HEK293 (cell line): Measurements from ENCODE around the gene SFTPA1.

Source experiments
- CTCF ChIA-PET: fragments of 350-600 bp; formaldehyde crosslinking; extraction: SDS; loops from one replicate; lab custom pipeline; 2021; ENCODE audit warnings: antibody characterized with exemption; lab: Yijun Ruan, JAX
- POLR2A ChIA-PET: fragments of 300-600 bp; formaldehyde crosslinking; extraction: SDS; loops from one replicate; lab custom pipeline; 2020; ENCODE audit warnings: antibody characterized with exemption, inconsistent platforms; lab: Yijun Ruan, JAX
- H3K27ac ChIP-seq: fragments of 200-500 bp; sonication (Bioruptor generic); 2 replicates; pipeline ENCODE4 v1.5.1; 2014; ENCODE audit warnings: low read depth, low read length, control low read depth, inconsistent platforms; ENCODE audit errors: extremely low read depth
- H3K36me3 ChIP-seq, 2 experiments: fragments of 200-500 bp in 1 of 2; sonication (Bioruptor generic) in 1 of 2; 1 replicate in 1 of 2; 2 replicates in 1 of 2; pipeline ENCODE4 v1.5.1; 2014 to 2017; ENCODE audit warnings: inconsistent platforms in 2 of 2, low read length in 2 of 2; ENCODE audit not compliant: control insufficient read depth in 2 of 2, insufficient read depth in 1 of 2
- H3K4me1 ChIP-seq: fragments of 200-500 bp; sonication (Bioruptor generic); 2 replicates; pipeline ENCODE4 v1.5.1; 2014; ENCODE audit warnings: mild to moderate bottlenecking, low read length, inconsistent platforms; ENCODE audit not compliant: control insufficient read depth, insufficient read depth
- H3K4me3 ChIP-seq: 2 replicates; pipeline ENCODE4 v1.5.1; 2011; ENCODE audit warnings: low read depth, mild to moderate bottlenecking, control low read depth, low read length, moderate library complexity
- H3K9me3 ChIP-seq: fragments of 200-500 bp; sonication (Bioruptor generic); 2 replicates; pipeline ENCODE4 v1.5.1; 2014; ENCODE audit warnings: low read depth, low read length, inconsistent platforms; ENCODE audit not compliant: control insufficient read depth, insufficient read depth
- FEZF1 ChIP-seq: fragments of 450-650 bp; formaldehyde crosslinking; IDR thresholded peaks from 2 replicates; pipeline ENCODE4 v1.5.1; 2016; ENCODE audit warnings: missing biosample characterization, missing genetic modification characterization
- GLI4 ChIP-seq: fragments of 450-650 bp; formaldehyde crosslinking; IDR thresholded peaks from 2 replicates; pipeline ENCODE4 v1.5.1; 2016; ENCODE audit warnings: missing biosample characterization, missing genetic modification characterization
- KLF16 ChIP-seq: fragments of 450-650 bp; formaldehyde crosslinking; IDR thresholded peaks from 2 replicates; pipeline ENCODE4 v1.5.1; 2017; ENCODE audit warnings: missing biosample characterization, missing genetic modification characterization
- KLF17 ChIP-seq: fragments of 450-650 bp; formaldehyde crosslinking; IDR thresholded peaks from 2 replicates; pipeline ENCODE4 v1.5.1; 2016; ENCODE audit warnings: missing biosample characterization, missing genetic modification characterization
- KLF9 ChIP-seq: fragments of 450-650 bp; formaldehyde crosslinking; IDR thresholded peaks from 2 replicates; pipeline ENCODE4 v1.5.1; 2016; ENCODE audit warnings: missing biosample characterization, missing genetic modification characterization, low read depth
- SP2 ChIP-seq: fragments of 450-650 bp; formaldehyde crosslinking; IDR thresholded peaks from 2 replicates; pipeline ENCODE4 v1.5.1; 2016; ENCODE audit warnings: missing biosample characterization, missing genetic modification characterization
- SP7 ChIP-seq: fragments of 450-650 bp; formaldehyde crosslinking; IDR thresholded peaks from 2 replicates; pipeline ENCODE4 v1.5.1; 2016; ENCODE audit warnings: missing biosample characterization, missing genetic modification characterization
- TRIM28 ChIP-seq: IDR thresholded peaks from 2 replicates; pipeline ENCODE4 v1.6.1; 2011; ENCODE audit warnings: low read length, control low read depth, borderline replicate concordance
- YY1 ChIP-seq: fragments of 450-650 bp; formaldehyde crosslinking; IDR thresholded peaks from 2 replicates; pipeline ENCODE4 v1.5.1; 2018; ENCODE audit warnings: missing biosample characterization, missing genetic modification characterization
- ZEB2 ChIP-seq: fragments of 450-650 bp; formaldehyde crosslinking; IDR thresholded peaks from 2 replicates; pipeline ENCODE4 v1.5.1; 2016; ENCODE audit warnings: missing biosample characterization, missing genetic modification characterization
- ZNF148 ChIP-seq: fragments of 450-650 bp; formaldehyde crosslinking; IDR thresholded peaks from 2 replicates; pipeline ENCODE4 v1.5.0; 2017; ENCODE audit warnings: missing biosample characterization, missing genetic modification characterization, borderline replicate concordance
- ZNF169 ChIP-seq: fragments of 450-650 bp; formaldehyde crosslinking; IDR thresholded peaks from 2 replicates; pipeline ENCODE4 v1.5.1; 2016; ENCODE audit warnings: missing biosample characterization, missing genetic modification characterization
- ZNF214 ChIP-seq: fragments of 450-650 bp; formaldehyde crosslinking; IDR thresholded peaks from 2 replicates; pipeline ENCODE4 v1.5.1; 2017; ENCODE audit warnings: missing biosample characterization, mild to moderate bottlenecking, missing genetic modification characterization, borderline replicate concordance
- ZNF366 ChIP-seq: fragments of 450-650 bp; formaldehyde crosslinking; conservative IDR thresholded peaks from 2 replicates; pipeline ENCODE4 v1.5.1; 2016; ENCODE audit warnings: missing biosample characterization, missing genetic modification characterization
- ZNF394 ChIP-seq: fragments of 450-650 bp; formaldehyde crosslinking; IDR thresholded peaks from 2 replicates; pipeline ENCODE4 v1.5.1; 2016; ENCODE audit warnings: missing biosample characterization, missing genetic modification characterization, mild to moderate bottlenecking, moderate library complexity, borderline replicate concordance
- ZNF449 ChIP-seq: fragments of 450-650 bp; formaldehyde crosslinking; IDR thresholded peaks from 2 replicates; pipeline ENCODE4 v1.5.1; 2017; ENCODE audit warnings: missing biosample characterization, mild to moderate bottlenecking, missing genetic modification characterization, moderate library complexity
- ZNF530 ChIP-seq: fragments of 450-650 bp; formaldehyde crosslinking; IDR thresholded peaks from 2 replicates; pipeline ENCODE4 v1.5.1; 2016; ENCODE audit warnings: low read depth, missing biosample characterization, missing genetic modification characterization
- ZNF555 ChIP-seq: fragments of 450-650 bp; formaldehyde crosslinking; conservative IDR thresholded peaks from 2 replicates; pipeline ENCODE4 v1.5.1; 2017; ENCODE audit warnings: missing biosample characterization, mild to moderate bottlenecking, missing genetic modification characterization, inconsistent platforms
- ZNF560 ChIP-seq: fragments of 450-650 bp; formaldehyde crosslinking; IDR thresholded peaks from 2 replicates; pipeline ENCODE4 v1.5.1; 2017; ENCODE audit warnings: missing biosample characterization, missing genetic modification characterization, borderline replicate concordance
- ZNF639 ChIP-seq: fragments of 450-650 bp; formaldehyde crosslinking; IDR thresholded peaks from 2 replicates; pipeline ENCODE4 v1.5.1; 2016; ENCODE audit warnings: missing biosample characterization, missing genetic modification characterization
- ZNF747 ChIP-seq: fragments of 450-650 bp; formaldehyde crosslinking; IDR thresholded peaks from 2 replicates; pipeline ENCODE4 v1.5.1; 2016; ENCODE audit warnings: missing biosample characterization, missing genetic modification characterization
- ZNF76 ChIP-seq: fragments of 450-650 bp; formaldehyde crosslinking; IDR thresholded peaks from 2 replicates; pipeline ENCODE4; 2016; ENCODE audit warnings: low read depth, missing biosample characterization, missing genetic modification characterization, borderline replicate concordance
- ZNF776 ChIP-seq: fragments of 450-650 bp; formaldehyde crosslinking; IDR thresholded peaks from 2 replicates; pipeline ENCODE4 v1.5.0; 2017; ENCODE audit warnings: missing biosample characterization, missing genetic modification characterization, borderline replicate concordance
- ZXDB ChIP-seq: fragments of 450-650 bp; formaldehyde crosslinking; IDR thresholded peaks from 2 replicates; pipeline ENCODE4 v1.5.1; 2016; ENCODE audit warnings: missing biosample characterization, missing genetic modification characterization

The SFTPA1 gene

GRCh38 chr10:79627075-79627474, 16.3 kb downstream of the SFTPA1 start (continued):
- TF ChIP-seq ZNF560 (tag by site-specific recombination) = no peak
- no peak for TF ChIP-seq KLF17 (tag by site-specific recombination)
- TF ChIP-seq ZNF169 (tag by site-specific recombination) = no peak
- no peak for TF ChIP-seq ZNF747
- no peak for TF ChIP-seq SP7 (tag by site-specific recombination)

GRCh38 chr10:79628083-79628482, 17.3 kb downstream of the SFTPA1 start:
- no peaks in the 10 kb centered on the region for H3K4me1 ChIP-seq
- TF ChIP-seq ZNF530 (tag by site-specific recombination) (no peak), ZNF449 (tag by site-specific recombination) (no peak), ZNF366 (no peak), ZNF394 (tag by site-specific recombination) (no peak), KLF16 (no peak), FEZF1 (tag by site-specific recombination) (no peak), ZNF639 (tag by site-specific recombination) (no peak), ZNF776 (tag by site-specific recombination) (no peak), YY1 (no peak), TRIM28 (no peak), GLI4 (no peak), KLF9 (tag by site-specific recombination) (no peak), ZXDB (tag by site-specific recombination) (no peak), ZNF214 (tag by site-specific recombination) (no peak), SP2 (tag by site-specific recombination) (no peak), ZNF555 (tag by site-specific recombination) (no peak), ZEB2 (tag by site-specific recombination) (no peak), ZNF148 (tag by site-specific recombination) (no peak), ZNF76 (tag by site-specific recombination) (no peak)
- H3K27ac ChIP-seq = no peak overlapping the region
- ChIA-PET CTCF (no interaction called here), POLR2A (no interaction called here)
- no peaks in the 10 kb centered on the region for H3K9me3 ChIP-seq
- no peaks in the 10 kb centered on the region for H3K36me3 ChIP-seq
- H3K4me3 ChIP-seq = no peak overlapping the region
